HG02973 (cell line): ENCODE measurements around the gene ELMOD2.

ENCODE experiments used
- ATAC-seq: cut with Tn5 transposase; IDR thresholded peaks from one replicate; pipeline ENCODE4 v1.9.1; 2021; ENCODE audit warnings: moderate library complexity; ENCODE audit not compliant: unreplicated experiment

ELMOD2 gene

DNA sequence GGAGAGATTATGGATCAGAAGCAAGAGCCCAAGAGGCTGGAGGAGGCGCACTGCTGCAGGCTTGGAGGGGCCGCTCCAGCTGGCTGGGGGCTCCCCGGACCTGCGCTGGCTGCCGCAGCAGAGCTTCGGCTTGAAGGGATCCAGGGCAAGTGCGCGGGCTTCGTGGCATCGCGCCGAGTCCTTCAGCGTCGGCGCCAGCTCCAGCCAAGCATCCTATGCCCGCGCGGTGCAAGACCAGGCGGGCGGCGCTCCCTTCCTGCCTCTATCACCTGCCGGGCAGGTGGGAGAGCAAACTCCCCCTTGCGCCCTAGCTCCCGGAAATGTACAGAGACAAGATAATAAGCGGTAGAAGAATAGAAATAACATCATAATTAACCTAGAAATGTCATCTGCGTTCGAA lies 55.3 kb downstream of the ELMOD2 start:
- ATAC-seq, result no peak

DNA sequence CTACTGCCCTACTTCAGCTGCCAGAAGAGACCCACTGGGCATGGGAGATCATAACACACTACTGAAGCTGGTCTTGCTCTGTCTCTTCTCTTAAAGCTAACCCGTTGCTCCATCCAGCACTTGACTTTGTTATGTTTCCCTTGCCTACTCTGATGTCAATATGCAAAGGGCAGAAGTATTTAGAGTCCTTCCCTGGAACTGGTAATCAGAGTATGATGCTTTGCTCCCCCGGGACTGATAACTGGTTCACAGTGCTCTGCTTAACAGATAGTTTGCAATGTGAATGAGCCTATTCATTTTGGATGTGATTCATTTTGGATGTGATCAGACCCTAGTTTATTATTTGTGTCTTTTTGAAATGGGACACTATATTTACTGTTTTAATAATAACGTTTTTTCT lies 57.1 kb downstream of the ELMOD2 start:
- ATAC-seq, result no peak

DNA sequence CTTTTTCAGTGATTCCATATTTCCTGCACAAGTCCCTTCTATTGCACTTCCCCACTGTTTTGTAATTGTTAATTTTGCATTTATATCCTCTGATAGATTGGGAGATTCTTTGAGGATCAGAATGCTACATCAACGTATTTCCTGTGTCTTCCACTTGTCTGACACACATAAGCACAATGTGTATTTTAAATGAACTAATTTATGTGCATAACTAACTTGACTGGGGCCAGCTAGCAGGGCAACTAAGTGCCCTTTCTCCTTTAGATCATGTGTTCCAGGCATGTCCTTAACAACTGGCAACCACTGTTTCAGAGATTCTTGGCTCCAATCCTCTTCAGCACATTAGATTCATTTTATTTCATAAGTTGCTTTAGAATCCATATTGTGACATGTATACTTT lies 60.5 kb downstream of the ELMOD2 start:
- ATAC-seq, result no peak

DNA sequence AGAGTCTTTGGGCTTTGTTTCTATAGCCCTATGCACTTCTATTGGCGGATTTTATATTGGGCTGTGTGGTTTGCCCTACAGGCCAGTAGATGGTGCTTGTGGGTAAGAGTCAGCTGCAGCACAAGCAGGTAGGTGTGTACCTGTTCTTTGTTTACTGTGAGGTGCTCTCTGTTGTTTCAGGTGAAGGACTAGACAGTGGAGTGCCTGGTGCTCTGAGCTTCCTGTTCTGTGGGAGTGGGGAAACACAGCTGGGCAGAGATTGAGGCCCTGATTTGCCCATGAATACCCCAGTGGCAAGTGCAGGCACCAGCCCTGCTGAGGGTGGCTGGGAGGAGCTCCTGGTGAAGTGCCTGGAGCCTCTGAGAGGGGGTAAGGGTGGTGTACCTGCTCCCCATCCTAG lies 71.1 kb downstream of the ELMOD2 start:
- ATAC-seq, result peak; percentile 92

DNA sequence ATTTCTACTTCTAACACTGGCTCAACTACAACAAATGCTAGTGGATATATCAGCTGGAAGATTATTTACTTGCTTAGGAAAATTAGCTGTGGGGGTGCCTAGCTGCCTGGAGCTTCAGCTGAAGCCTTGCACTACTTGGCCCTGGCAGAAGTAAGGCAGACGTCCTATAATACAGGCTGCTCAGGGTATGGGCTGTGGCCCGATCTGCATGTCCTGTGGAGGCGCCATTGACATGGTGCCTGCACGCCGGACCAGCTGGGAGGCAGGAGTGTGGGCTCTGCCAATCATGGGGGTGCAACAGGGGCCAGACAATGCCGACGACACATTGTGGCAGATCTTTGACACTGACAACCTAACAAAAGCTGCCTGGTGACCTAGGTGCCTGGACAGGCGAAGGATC lies 76.4 kb downstream of the ELMOD2 start:
- ATAC-seq, result no peak

DNA sequence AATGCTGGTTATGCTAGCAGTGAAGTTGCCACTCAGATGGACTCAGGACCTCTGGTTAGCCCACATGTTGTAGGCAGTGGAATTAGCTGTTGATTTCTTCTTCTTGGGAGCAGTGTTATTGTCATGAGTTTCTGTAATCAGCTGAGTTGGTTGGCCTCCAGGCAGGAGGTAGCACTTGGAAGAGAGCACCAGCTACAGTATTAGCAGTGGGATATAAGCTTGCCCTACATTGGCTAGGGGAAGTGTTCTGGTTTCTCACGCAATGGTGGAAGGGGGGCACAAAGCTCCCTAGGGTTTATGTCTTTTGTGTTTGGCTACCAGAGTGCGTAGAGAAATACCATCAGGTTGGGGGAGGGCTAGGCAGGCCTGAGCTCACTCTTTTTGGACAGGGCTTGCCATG lies 78.7 kb downstream of the ELMOD2 start:
- ATAC-seq, result no peak

DNA sequence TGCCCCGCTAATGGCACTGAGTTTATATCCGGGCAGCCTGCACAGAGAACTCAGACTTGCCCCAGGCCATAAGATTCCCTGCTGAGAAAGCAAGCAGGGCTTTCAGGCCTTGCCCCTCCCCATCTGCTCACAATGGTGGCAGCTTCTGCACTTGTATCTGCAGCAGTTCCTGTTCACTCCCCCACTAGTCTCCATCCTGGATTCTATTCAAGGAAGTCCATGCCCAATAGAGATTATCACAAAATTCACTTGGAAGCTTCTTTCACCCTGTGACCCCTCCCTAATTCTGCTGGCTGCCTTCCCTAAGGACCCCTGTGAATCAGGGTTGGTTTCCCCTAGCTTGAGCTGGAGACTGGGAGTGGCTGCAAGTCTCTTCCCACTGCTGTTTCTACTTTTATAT lies 79.3 kb downstream of the ELMOD2 start:
- no peak for ATAC-seq
